H1 (cell line): ENCODE data around the gene TFEC. TPM values are rescaled to one million over a fixed set of nuclear protein-coding genes. Genes with fewer than 3 reads are reported as not detected.

Experiments used
- CTCF ChIA-PET: fragments of 300-600 bp; sonication (Branson Sonifier 250); formaldehyde crosslinking; loops from one replicate; lab custom pipeline; 2021; ENCODE audit not compliant: partially characterized antibody; lab: Charles Lee
- POLR2A ChIA-PET: fragments of 300-600 bp; sonication (Branson Sonifier 250); formaldehyde crosslinking; loops from one replicate; lab custom pipeline; 2021; ENCODE audit warnings: inconsistent platforms; ENCODE audit not compliant: partially characterized antibody; lab: Charles Lee
- DNase-seq, 2 experiments: peaks; one replicate each; pipeline versions ENCODE4 v3.0.0 to v3.0.0-alpha.2; 2010 to 2022; ENCODE audit warnings: low spot score in 2 of 2, low read depth in 1 of 2, mixed read lengths in 1 of 2
- FAIRE-seq: peaks from 2 replicates; lab custom pipeline; 2011; peaks lifted over from hg19 to GRCh38; lab: Jason Lieb, UNC
- H2AFZ ChIP-seq: 2 replicates; pipeline ENCODE4 v1.8.1; 2012; ENCODE audit warnings: low read length, inconsistent platforms
- H2AK5ac ChIP-seq: 2 replicates; pipeline ENCODE4 v1.6.1; 2013; ENCODE audit warnings: low read depth, low read length
- H2BK120ac ChIP-seq: replicated peaks from 2 replicates; pipeline ENCODE3; 2013; ENCODE audit warnings: low read depth, low read length, inconsistent platforms
- H2BK12ac ChIP-seq: 2 replicates; pipeline ENCODE4 v1.6.1; 2013; ENCODE audit warnings: low read depth, low read length
- H2BK15ac ChIP-seq: 2 replicates; pipeline ENCODE4 v1.6.1; 2013; ENCODE audit warnings: low read length
- H2BK20ac ChIP-seq: 2 replicates; pipeline ENCODE4 v1.6.1; 2013; ENCODE audit warnings: low read length
- H2BK5ac ChIP-seq: 2 replicates; pipeline ENCODE4 v1.6.1; 2013; ENCODE audit warnings: low read depth, low read length
- H3K14ac ChIP-seq: 2 replicates; pipeline ENCODE4 v1.6.1; 2013; ENCODE audit warnings: inconsistent platforms; ENCODE audit not compliant: insufficient read length
- H3K18ac ChIP-seq: 2 replicates; pipeline ENCODE4 v1.6.1; 2013; ENCODE audit warnings: low read length; ENCODE audit errors: extremely low read depth
- H3K23ac ChIP-seq: 2 replicates; pipeline ENCODE4 v1.6.1; 2013; ENCODE audit warnings: inconsistent platforms; ENCODE audit not compliant: insufficient read length
- H3K23me2 ChIP-seq: 2 replicates; pipeline ENCODE4 v1.6.1; 2013; ENCODE audit warnings: low read depth, low read length
- H3K27ac ChIP-seq: 2 replicates; pipeline ENCODE4 v1.6.1; 2011; ENCODE audit warnings: low read depth, low read length, inconsistent platforms
- H3K27me3 ChIP-seq, 4 experiments: replicated peaks in 1 of 4; 1 replicate in 1 of 4; 2 replicates in 3 of 4; pipeline versions ENCODE4 v1.6.1 to v1.8.1; 2011 to 2013; ENCODE audit warnings: low read length in 3 of 4, mild to moderate bottlenecking in 3 of 4, inconsistent platforms in 2 of 4, mixed read lengths in 2 of 4, moderate library complexity in 1 of 4; ENCODE audit not compliant: control insufficient read depth in 3 of 4, insufficient read depth in 3 of 4; ENCODE audit errors: extremely low read depth in 1 of 4
- H3K36me3 ChIP-seq, 4 experiments: 2 replicates each; pipeline versions ENCODE4 v1.6.1 to v1.8.1; 2011 to 2013; ENCODE audit warnings: mild to moderate bottlenecking in 4 of 4, low read length in 3 of 4, moderate library complexity in 2 of 4, control low read depth in 1 of 4, inconsistent platforms in 1 of 4; ENCODE audit not compliant: insufficient read depth in 4 of 4, control insufficient read depth in 2 of 4
- H3K4ac ChIP-seq: replicated peaks from 2 replicates; pipeline ENCODE3; 2013; ENCODE audit warnings: low read length, low read depth, mixed read lengths, inconsistent platforms; ENCODE audit not compliant: insufficient read length
- H3K4me1 ChIP-seq, 4 experiments: replicated peaks in 1 of 4; 1 replicate in 1 of 4; 2 replicates in 3 of 4; pipeline versions ENCODE4 v1.6.1 to v1.8.1; 2011 to 2013; ENCODE audit warnings: low read length in 3 of 4, inconsistent platforms in 2 of 4, mixed read lengths in 1 of 4; ENCODE audit not compliant: insufficient read depth in 4 of 4, control insufficient read depth in 3 of 4
- H3K4me2 ChIP-seq, 2 experiments: 2 replicates each; pipeline versions ENCODE4 v1.6.1 to v1.8.1; 2011 to 2013; ENCODE audit warnings: low read depth in 2 of 2, low read length in 2 of 2, control low read depth in 1 of 2, inconsistent platforms in 1 of 2, mild to moderate bottlenecking in 1 of 2; ENCODE audit not compliant: insufficient read depth in 1 of 2
- H3K4me3 ChIP-seq, 4 experiments: fragments of 200-600, 300-600 bp in 1 of 4; sonication (generic), shearing (Covaris generic), sonication (Bioruptor Twin) in 1 of 4; 2 replicates each; pipeline versions ENCODE4 v1.5.1 to v1.8.1; 2011 to 2016; ENCODE audit warnings: low read length in 4 of 4, low read depth in 3 of 4, control low read depth in 2 of 4, inconsistent platforms in 2 of 4, mild to moderate bottlenecking in 2 of 4, mixed read lengths in 1 of 4, moderate library complexity in 1 of 4; ENCODE audit not compliant: insufficient read depth in 2 of 4; ENCODE audit errors: extremely low read depth in 1 of 4
- H3K56ac ChIP-seq: replicated peaks from 2 replicates; pipeline ENCODE3; 2013; ENCODE audit warnings: low read depth, mild to moderate bottlenecking, mixed read lengths, low read length, inconsistent platforms; ENCODE audit not compliant: insufficient read length
- H3K79me1 ChIP-seq: 2 replicates; pipeline ENCODE4 v1.6.1; 2013; ENCODE audit warnings: low read depth, low read length, control low read depth
- H3K79me2 ChIP-seq, 2 experiments: 2 replicates each; pipeline versions ENCODE4 v1.6.1 to v1.8.1; 2012 to 2013; ENCODE audit warnings: low read length in 2 of 2, mild to moderate bottlenecking in 2 of 2, inconsistent platforms in 1 of 2; ENCODE audit not compliant: insufficient read depth in 2 of 2, control insufficient read depth in 1 of 2
- H3K9ac ChIP-seq, 4 experiments: replicated peaks in 1 of 4; 1 replicate in 1 of 4; 2 replicates in 3 of 4; pipeline versions ENCODE4 v1.6.1 to v1.8.1; 2011 to 2013; ENCODE audit warnings: low read depth in 3 of 4, low read length in 3 of 4, control low read depth in 2 of 4, mild to moderate bottlenecking in 2 of 4, moderate library complexity in 2 of 4, inconsistent platforms in 1 of 4; ENCODE audit errors: extremely low read depth in 1 of 4
- H3K9me3 ChIP-seq, 2 experiments: 2 replicates each; pipeline versions ENCODE4 v1.6.1 to v1.8.1; 2012 to 2013; ENCODE audit warnings: mild to moderate bottlenecking in 2 of 2, moderate library complexity in 2 of 2, control low read depth in 1 of 2, inconsistent platforms in 1 of 2, low read depth in 1 of 2, low read length in 1 of 2, mixed read lengths in 1 of 2; ENCODE audit not compliant: insufficient read depth in 2 of 2
- H4K20me1 ChIP-seq, 2 experiments: replicated peaks in 1 of 2; 2 replicates each; pipeline versions ENCODE3 to v1.8.1; 2011 to 2013; ENCODE audit warnings: inconsistent platforms in 2 of 2, low read length in 2 of 2, mild to moderate bottlenecking in 1 of 2; ENCODE audit not compliant: insufficient read depth in 2 of 2, control insufficient read depth in 1 of 2
- H4K5ac ChIP-seq: 2 replicates; pipeline ENCODE4 v1.6.1; 2013; ENCODE audit warnings: low read length, low read depth, mixed read lengths, inconsistent platforms; ENCODE audit not compliant: insufficient read length
- H4K8ac ChIP-seq: 2 replicates; pipeline ENCODE4 v1.8.0; 2013; ENCODE audit warnings: mild to moderate bottlenecking, moderate library complexity, low read length, inconsistent platforms; ENCODE audit not compliant: insufficient read depth; ENCODE audit errors: extremely low read depth
- H4K91ac ChIP-seq: replicated peaks from 2 replicates; pipeline ENCODE3; 2013; ENCODE audit warnings: low read length, mixed read lengths, inconsistent platforms; ENCODE audit not compliant: insufficient read length
- ASH2L ChIP-seq: fragments of 200-600, 300-600 bp; sonication (generic); IDR thresholded peaks from one replicate; pipeline ENCODE4 v1.7.1; 2017; ENCODE audit warnings: low read length
- WGBS, 2 experiments: shearing (Covaris generic) in 1 of 2; methylation state at CpG; one replicate each; pipeline versions ENCODE4 v1.1.6 to v1.1.7; 2013 to 2015; ENCODE audit warnings: low lambda C conversion rate in 2 of 2, mixed read lengths in 2 of 2, inconsistent platforms in 1 of 2, low coverage in 1 of 2, missing lambda C conversion rate in 1 of 2; ENCODE audit not compliant: insufficient replicate concordance in 2 of 2, insufficient coverage in 1 of 2, insufficient read length in 1 of 2; ENCODE audit errors: extremely low coverage in 1 of 2, missing lambda C conversion rate in 1 of 2; 5-methylcytosine and 5-hydroxymethylcytosine counted together
- polyA plus RNA-seq, 7 experiments: library from polyadenylated mRNA; depleted of rRNA in 3 of 7; stranded (reverse) in 5 of 7; unstranded in 2 of 7; fragments of >200 nt in 5 of 7; fragments of 200-250 nt in 2 of 7; gene quantifications; 1 replicate in 5 of 7; 2 replicates in 1 of 7; 4 replicates in 1 of 7; pipeline versions ENCODE4 v1.2.1 to v1.2.3, GENCODE V29; 2011 to 2013; ENCODE audit warnings: missing spikeins in 2 of 7, mixed read lengths in 2 of 7
- total RNA-seq: library from RNA; stranded (reverse); fragmentation: NEBNext Ultra II Directional; extraction: Animal tissue kit (Norgen Biotek cat#: 25700); gene quantifications from 2 replicates; pipeline ENCODE4 v1.2.1, GENCODE V29; 2021
- TF ChIP-seq, protein P1 (sequence below): IDR thresholded peaks from 2 replicates; pipeline ENCODE4 v1.6.1; 2012; ENCODE audit warnings: inconsistent platforms

The TFEC gene
- total and polyA plus RNA-seq, 2 of the 8 experiments (the other 6 are each of a cell fraction or from before 2014, with no cell fraction given) = not detected

DNA sequence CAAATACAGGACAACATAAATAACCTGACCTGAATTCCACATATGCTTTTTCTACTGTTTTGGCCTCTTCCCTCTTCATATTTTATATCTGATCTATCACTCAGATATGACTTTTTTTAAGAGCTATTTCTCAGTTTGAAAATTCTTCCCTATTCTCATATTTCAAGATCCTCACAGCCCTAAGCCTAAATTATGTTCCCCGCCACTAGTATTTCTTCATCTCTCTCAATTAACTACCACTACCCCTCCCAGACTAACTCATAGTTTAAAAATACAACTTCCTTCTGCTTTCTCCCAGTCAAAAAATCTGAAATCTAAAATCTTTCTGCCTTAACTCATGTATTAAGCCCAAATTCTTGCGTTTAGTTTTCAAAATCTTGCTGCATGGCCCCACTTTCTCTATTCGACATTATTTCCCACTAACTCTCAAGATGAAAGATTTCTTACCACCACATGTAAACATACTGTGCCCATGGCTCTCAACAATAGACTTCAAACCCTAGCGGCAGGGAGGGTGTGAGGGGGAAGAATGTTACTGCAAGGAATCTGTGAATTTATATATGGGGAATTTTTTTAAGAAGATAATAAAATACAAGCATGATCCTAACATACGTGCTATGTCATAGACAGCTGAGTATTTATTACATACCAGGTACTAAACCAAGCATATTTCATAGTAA lies 64.6 kb downstream of the TFEC start:
- H4K8ac ChIP-seq = no peak overlapping the region
- no peak for TF ChIP-seq ASH2L
- TF ChIP-seq, protein P1, sequence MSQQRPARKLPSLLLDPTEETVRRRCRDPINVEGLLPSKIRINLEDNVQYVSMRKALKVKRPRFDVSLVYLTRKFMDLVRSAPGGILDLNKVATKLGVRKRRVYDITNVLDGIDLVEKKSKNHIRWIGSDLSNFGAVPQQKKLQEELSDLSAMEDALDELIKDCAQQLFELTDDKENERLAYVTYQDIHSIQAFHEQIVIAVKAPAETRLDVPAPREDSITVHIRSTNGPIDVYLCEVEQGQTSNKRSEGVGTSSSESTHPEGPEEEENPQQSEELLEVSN = no peak
- TF ChIP-seq, all 59 proteins: peak for 0
- no peak overlapping the region for H3K4me2 ChIP-seq
- no peak overlapping the region for H2BK20ac ChIP-seq
- H3K4me1 ChIP-seq = no peaks in the 10 kb centered on the region
- no peaks in the 10 kb centered on the region for H3K36me3 ChIP-seq
- POLR2A ChIA-PET = no interaction called here
- no peak overlapping the region for H4K91ac ChIP-seq
- no peak overlapping the region for H3K23ac ChIP-seq
- no peaks in the 10 kb centered on the region for H3K27me3 ChIP-seq
- H3K14ac ChIP-seq = no peak overlapping the region
- H3K9ac ChIP-seq = no peak overlapping the region
- 87% methylated on average over 5 of the region's 5 CpGs; no CpG with 5 or more reads in 1 of the 2 experiments for WGBS, 2 experiments
- CTCF ChIA-PET = no interaction called here
- no peak overlapping the region for H2AK5ac ChIP-seq
- no peak overlapping the region for H2BK120ac ChIP-seq
- H2BK12ac ChIP-seq = no peak overlapping the region
- no peaks in the 10 kb centered on the region for H3K79me2 ChIP-seq
- no peaks in the 10 kb centered on the region for H3K79me1 ChIP-seq
- no peaks in the 10 kb centered on the region for H4K20me1 ChIP-seq
- H2BK15ac ChIP-seq = no peak overlapping the region
- no peaks in the 10 kb centered on the region; the same call in 1 of the 2 replicates for H3K23me2 ChIP-seq
- no peak overlapping the region for H2BK5ac ChIP-seq
- FAIRE-seq = no peak
- no peak overlapping the region for H3K56ac ChIP-seq
- H3K9me3 ChIP-seq = no peaks in the 10 kb centered on the region
- no peak overlapping the region for H3K18ac ChIP-seq
- no peak overlapping the region for H3K4me3 ChIP-seq
- no peak overlapping the region for H4K5ac ChIP-seq
- H3K4ac ChIP-seq = no peak overlapping the region
- no peak overlapping the region; the same call in 1 of the 2 replicates for H2AFZ ChIP-seq
- DNase-seq = no peak
- H3K27ac ChIP-seq = no peak overlapping the region
